HG03442 (cell line): Measurements from ENCODE around the gene ZDHHC14.
"Not testable (repeated sequence)": the region's sequence is repeated elsewhere in the genome, so short reads cannot be mapped to it uniquely, and the experiment has no call there.

Experiments used
- ATAC-seq: cut with Tn5 transposase; IDR thresholded peaks from one replicate; pipeline ENCODE4 v1.9.1; 2021; ENCODE audit warnings: mild to moderate bottlenecking, moderate library complexity; ENCODE audit not compliant: unreplicated experiment

The ZDHHC14 gene

DNA sequence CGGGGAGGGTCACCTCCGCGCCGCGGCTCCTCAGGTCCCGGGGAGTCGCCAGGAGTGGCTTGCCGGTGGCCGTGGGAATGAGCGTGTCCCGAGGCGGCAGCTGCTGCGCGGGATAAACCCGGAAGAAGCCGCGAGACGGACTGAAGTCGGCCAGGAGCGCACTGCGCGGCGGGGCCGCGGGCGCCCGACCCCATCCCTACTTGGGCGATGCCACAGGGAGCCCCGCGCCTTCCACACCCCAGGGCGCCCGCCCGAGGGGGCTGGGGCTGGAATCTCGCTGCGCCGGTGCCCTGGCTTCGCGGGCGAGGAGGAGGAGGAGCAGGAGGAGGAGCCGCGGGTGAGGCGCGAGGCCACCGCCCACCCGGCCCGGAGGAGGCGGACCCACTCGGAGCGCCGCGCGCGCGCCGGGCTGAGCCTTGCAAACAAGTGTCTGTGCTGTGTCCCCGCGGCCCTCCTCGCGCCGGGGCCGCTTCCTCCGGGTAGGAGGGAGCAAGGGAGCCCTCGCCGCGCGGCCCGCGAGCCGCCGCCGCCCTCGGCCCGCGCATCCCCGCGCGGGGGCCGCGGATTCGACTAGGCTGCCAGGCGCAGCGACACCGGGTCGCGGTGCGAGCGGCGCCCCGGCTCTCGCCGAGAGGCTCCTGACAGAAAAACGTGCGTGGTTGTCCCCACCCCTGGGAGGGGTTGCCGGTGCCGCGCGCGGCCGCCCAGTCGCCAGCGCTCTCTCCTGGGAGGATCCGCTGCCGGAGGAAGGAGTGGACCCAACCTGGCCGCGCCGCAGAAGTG lies at the start of gene ZDHHC14:
Gene ZDHHC14 (plus strand): TSS at position 412 of the 783 bp plus-strand sequence.
- peak; percentile 72 for ATAC-seq

DNA sequence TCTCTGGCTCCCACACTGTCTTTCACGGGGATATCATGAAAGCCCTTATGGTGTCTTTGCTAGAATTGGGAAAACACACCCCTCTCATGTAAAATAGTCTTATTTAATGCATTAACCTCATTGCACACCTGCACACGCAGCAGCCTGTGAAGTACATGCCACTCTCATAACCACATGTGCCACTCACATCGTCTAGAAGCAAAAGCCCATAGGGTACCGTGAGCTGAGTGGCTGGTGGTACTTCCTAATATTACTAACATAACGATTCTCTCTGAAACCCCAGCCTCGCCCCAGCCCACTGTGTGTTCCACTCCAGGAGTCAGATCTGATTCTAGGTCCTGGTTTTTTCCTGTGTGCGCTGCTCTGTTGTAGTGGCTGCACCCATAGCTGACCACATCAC lies 48.2 kb upstream of the ZDHHC14 start:
- no peak for ATAC-seq

DNA sequence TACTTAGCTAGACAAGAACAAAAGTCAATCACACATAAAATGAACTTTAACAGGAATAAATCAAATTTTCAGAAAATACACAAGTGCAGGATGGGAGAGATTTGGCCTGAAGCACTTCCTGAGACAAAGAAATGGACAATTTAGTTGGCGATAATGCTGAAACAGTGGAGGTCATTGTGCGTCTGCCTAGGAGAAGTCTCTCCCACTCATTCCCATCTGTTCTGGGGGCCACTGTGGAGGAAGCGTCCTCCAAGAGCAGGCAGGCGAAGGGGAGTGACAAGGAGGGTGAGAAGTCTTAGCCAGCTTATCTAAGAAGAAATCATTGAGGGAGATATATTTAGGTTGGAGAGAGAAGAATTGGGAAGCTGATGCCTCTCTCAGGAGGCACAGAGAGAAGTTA lies 47.5 kb upstream of the ZDHHC14 start:
- ATAC-seq = no peak

DNA sequence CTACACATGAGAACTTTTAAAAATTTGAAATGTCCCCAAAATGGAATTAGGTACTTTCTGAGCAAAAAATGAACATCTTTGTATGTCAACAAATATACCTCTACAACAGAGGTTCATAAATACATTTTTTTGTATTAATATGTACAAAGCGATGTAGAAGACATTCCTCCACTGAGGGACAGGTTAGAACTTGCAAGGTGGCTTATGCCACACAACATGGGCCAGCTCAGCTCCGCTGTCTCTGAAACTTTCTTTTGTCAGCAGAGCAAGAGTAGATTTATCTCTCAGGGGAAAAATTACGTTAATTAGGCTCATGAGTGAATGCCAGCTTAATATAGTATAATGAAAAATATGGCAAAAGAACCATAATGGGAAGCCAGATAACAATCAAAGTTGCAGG lies 47.0 kb upstream of the ZDHHC14 start:
- ATAC-seq = no peak

DNA sequence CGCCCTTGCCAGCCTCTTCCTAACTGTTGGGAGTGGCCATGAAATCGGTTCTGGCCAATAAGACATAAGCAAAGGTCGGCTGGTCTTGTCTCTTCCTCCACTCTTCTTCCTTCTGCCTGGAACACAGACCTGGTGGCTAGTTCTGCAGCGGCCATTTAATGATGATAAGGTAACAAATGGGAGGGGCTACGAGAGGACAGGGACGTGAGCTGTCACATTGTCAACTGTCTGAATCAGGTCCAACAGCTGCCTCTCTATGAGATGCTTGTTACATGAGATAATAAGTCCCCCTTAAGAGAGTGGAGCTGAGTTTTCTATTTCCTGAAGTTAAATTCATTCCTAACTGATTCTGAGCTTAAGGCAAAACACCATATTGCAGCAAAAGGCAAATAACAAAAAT lies 45.2 kb upstream of the ZDHHC14 start:
- no peak for ATAC-seq

DNA sequence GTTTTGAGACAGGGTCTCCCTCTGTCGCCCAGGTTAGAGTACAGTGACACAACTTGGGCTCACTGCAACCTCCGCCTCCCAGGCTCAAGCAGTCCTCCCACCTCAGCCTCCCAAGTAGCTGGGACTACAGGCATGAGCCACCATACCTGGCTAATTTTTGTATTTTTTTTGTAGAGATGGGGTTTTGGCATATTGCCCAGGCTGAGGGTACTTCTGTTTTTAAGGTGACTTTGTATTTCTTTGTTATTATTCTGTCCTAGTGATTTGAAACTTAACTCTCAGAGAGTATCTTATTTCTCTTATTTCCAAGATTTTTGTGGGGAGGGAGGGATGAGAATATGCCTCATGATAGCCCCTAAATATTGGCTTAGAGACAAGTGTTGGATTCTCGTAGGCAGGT lies 43.7 kb upstream of the ZDHHC14 start:
- not testable (repeated sequence) for ATAC-seq

DNA sequence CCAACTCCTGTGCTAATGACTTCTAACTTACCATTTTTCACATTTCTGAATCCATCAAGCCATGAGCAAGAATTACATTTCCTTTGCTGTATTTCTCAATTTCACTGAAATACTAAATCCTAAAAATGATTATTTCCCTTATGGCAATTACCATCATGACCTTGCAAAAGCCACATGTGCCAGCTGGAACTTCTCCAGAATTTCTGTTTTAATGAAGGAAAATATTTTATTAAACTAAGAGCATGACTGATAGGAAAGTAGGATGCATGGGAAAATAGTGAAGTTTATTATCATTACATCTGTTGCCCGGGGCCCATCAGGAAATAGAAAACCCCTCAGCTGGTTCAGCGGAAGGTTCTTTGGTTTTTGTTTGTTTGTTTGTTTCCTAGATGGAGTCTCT lies 43.2 kb upstream of the ZDHHC14 start:
- ATAC-seq = no peak

DNA sequence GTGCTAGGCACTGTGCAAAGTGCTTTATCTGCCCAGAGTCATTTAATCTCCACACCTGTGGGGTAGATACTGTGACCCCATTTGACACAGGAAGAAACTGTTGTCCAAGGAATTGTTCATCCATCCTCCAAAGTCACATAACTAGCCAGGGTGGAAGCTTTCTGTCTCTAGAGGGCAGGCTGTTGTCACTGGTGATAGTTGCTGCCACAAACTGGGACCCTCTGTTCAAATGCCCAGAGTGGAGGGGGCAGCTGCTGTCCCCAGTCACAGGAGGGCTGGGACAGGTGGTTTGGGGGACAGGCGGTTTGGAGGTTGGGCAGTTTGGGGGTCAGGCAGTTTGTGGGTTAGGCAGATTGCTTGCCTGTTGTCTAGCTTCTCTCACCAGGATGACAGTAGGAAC lies 41.6 kb upstream of the ZDHHC14 start:
- ATAC-seq = no peak

DNA sequence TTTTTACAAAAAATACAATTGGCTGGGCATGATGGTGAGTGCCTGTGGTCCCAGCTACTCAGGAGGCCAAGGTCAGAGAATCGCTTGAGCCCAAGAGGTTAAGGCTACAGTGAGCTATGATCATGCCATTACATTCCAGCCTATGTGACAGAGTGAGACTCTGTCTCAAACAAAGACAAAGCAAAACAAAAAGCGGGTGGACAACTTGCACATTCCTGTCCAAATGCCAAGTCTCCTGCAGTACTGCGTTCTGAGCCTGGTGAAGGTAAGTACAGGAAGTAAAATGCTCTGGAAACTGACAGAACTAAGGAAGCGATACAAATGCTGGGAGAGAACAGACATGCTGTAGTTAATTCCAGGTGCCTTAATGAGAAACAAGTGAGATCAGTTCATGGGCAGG lies 37.3 kb upstream of the ZDHHC14 start:
- no peak for ATAC-seq

DNA sequence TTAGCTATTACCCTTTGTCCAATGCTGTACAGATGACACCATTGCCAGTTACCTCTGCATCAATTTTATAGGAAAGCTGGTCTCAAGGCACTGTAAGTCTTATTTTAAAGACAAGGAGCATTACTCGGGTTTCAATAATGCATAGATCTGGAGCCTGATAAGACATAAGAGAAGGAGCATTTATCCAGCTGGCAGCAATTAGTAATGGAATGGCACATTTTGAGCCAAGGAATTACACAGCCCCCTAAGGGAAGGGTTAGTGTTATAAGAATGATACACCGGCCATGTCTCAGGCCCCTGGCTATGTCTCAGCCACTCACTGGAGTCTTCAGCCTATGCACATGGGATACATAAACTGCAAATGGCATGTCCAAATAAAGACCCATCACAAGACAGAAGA lies 34.6 kb upstream of the ZDHHC14 start:
- no peak for ATAC-seq

DNA sequence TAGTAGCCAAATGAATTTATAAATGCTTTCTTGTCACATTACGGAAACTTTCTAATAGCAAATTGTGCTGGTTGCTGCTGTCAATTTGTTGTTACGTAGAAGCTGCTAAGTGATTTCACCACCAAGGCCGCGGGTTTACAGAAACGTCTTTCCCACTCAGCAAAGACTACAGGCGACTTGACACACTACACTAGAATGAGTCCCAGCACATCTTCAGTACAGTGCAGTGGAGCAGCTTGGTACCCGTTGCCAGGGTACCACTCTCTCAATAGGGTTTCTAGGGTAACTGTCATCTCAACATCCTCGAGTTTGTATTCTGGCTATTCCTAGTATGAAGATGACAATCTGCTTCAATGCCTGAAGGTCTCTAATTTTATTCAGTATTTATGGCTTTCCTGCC lies 22.7 kb upstream of the ZDHHC14 start:
- no peak for ATAC-seq

DNA sequence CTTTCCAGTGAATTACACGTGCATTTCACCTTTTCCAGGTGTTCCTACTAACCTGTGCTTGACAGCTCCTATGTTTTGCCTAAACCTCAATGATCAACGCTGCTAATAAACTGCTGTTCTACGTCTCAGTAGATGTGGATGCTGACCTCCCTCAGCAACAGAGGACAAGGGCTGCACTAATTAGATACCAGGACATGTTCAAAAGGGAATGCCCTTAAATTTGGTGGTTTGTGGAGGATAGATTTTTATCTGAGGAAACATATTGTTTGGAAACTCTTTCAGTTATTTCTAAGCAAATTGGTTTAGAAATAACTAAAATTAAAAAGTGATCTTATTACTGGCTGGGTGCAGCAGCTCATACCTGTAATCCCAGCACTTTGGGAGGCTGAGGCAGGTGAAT lies 19.1 kb upstream of the ZDHHC14 start:
- no peak for ATAC-seq

DNA sequence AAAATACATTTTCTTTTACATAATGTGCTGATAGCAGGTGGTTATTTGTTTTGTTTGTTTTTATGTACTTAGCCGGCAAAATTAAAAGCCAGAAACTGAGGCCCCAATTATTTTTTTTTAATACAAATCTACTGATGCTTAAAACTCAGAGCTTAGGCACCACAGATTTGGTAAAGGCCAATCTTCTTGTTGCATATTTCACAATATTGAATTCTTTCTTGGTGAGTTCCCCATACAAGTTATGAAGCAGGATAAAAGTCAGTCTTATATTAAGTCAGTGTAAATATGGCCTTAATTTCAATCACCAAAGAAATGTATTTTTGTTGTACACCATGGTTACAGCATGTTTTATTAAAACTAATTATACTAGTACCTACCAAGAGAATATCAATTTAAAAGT lies 16.3 kb upstream of the ZDHHC14 start:
- ATAC-seq = no peak

DNA sequence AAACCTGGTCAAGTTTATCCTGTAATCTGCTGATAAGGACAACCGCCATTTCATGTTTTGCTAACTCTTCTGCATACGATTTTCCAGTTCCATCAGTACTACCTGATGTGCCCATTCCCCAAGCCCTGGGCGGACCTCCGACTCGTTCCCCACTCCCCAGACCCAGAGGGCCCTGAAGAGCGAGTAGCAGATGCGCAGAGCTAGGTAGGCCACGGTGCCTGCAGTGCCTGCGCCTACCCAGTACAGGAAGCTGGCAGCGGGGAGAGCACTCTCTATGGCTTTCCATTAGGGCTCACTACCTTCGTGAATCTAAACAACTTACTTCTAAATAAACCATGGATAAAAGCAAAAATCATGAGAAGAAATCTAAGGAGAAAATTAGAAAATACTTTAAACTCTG lies 14.3 kb upstream of the ZDHHC14 start:
- no peak for ATAC-seq

DNA sequence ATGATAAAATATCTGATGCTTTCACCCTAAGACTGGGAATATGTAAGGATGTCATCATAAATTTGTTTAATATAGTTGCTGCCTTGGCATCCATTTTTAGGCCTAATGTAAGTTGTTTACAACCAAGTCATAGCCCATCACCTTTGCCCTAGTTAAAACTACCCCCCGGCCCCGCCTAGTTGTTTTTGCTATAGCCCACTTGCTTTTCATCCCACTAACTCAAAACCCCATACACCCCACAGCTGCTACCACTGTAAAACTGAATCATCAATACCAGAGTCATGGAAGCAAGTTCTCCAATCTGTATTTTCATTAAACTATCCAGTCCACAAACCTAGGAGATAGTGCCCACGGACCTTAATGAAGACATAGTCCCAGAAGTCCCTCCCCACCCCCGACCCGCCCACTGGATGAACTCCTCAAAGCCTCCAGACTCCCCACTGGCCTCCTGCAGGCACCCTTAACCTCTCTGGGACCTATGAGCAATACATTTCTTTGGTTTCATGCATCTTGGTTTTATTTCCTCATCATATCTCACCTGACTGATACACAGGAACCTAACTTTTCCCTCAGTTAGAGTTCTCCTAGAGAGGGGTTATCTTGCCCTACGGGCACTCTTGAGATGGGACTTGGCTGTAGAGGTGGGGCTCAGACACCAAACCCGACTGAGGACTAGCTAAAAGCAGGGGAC lies 12.5 kb upstream of the ZDHHC14 start:
- no peak for ATAC-seq

DNA sequence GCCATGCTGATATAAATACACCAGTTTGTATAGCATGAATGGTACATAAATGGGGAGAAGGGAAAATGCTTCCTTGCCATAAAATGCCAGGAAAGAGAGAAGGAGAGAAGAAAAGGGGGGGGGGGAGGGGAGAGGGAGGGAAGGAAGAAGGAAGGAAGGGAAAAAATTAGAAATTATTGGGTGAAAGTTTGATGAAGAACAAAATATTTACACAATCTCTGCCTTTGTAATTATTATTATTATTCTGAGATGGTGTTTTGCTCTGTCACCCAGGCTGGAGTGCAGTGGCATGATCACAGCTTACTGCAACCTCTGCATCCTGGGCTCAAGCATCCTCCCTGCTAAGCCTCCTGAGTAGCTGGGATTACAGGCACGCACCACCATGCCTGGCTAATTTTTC lies 10.2 kb upstream of the ZDHHC14 start:
- ATAC-seq = no peak

DNA sequence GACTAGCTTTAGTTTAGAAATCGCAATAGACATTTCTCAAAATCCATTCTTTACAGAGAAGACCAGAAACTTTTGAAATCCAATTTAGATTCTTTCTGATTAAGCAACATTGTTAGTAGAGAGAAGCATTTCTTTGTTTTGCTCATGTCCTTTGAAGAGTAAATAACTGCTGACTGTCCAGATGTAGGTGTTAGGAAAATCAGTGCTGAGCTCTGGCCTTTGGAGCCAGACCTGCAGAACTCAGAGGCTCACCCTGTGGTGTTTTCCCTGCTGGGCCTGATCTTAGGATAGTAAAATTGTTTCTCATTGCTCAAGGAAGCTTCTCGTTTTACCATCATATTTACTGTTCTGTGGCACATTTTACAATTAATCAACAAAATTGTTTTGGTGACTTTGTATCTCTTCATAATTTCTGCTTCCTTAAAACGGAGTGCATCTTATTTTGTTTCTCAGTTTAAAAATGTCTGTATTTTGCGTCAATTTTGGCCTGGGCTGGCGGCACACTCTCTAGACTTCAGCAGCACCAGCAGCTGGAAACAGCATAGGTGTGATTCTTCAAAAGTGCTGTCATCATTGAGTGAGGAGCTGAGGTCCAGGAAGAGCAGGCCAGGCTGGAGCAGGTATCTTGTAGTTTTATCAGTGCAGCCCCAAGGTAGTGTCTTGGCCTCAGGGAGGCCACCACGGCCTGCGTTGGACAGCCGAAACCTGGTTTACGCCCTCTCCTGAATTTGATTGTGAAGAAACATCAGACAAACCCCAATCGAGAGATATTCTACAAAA lies 8.3 kb upstream of the ZDHHC14 start:
- ATAC-seq = no peak

DNA sequence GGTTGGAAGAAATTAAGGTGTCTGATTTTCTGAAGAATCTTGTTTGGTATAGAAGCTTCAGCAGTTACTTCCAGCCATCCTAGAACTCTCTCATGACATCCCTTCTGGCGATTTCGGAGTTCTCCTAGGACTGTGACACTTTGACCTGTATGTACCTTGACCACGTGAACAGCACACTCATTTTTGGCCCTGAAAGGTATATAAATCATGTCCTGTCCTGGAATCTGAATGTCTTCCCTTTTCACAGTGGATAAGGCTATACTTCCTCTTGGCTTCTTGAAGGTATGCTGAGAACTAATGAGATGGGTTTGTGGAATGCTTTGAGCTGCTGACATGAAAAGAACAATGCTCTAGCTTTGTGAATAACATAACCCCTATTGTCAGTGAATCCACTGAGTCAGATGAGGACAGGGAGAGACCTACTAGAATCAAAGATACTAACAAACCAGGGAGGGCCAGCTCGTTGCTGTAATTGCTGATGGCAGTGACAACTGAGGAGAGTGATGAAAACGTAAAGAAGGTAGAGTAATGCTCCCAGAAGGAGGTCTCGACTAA lies 6.0 kb upstream of the ZDHHC14 start:
- no peak for ATAC-seq

DNA sequence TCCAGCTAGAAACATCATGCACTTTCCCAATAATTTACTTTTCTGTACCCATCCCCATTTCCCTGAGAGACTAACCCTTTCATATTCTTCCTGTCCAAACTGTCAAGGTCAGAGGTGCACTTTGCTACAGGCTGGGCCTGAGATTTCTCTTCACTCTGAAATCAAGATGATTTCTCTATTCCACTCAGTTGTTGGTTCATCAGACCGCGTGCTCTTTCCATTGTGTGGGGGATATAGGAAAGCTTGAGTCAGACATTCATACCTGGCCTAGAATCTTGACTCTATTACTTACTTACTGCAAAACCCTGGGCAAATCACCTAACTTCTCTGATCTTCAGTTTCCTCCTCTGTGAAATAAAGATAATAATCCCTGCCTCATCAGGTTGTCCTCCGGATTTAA lies 4.7 kb upstream of the ZDHHC14 start:
- ATAC-seq = no peak

DNA sequence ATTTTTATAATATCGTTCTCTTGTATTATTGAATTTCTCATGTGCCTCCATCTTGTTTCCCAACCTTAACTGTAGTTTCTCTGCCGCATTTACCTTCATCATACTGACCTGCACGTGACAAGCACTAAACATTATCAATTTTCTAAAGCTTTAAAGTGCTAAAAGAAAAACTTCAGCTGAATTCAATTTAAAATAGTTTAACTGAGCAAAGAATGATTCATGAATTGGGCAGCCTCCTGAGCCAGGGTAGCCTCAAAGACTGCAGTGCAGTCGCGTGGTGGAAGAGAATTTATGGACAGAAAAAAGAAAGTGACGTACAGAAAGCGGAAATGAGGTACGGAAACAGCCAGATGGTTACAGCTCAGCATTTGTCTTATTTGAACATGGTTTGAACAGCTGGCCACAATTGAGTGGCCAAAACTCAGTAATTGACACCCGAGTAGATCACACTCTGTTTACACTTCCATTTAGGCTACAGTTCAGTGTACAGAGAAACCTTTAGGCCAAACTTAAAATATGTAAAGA lies 4.2 kb upstream of the ZDHHC14 start:
- ATAC-seq = no peak
